AG09319 (cell line): Measurements from ENCODE around the gene NIN.

Source experiments
- DNase-seq: peaks from one replicate; pipeline ENCODE4 v3.0.0-alpha.2; 2010; ENCODE audit warnings: low read depth; ENCODE audit errors: extremely low read depth
- CTCF ChIP-seq: IDR thresholded peaks from 2 replicates; pipeline ENCODE4 v1.5.1; 2011; ENCODE audit warnings: low read depth, mild to moderate bottlenecking, inconsistent platforms, low read length, moderate library complexity

NIN gene

GRCh38 chr14:50770586-50770985 is 60.4 kb downstream of the NIN start:
- no peak for TF ChIP-seq CTCF
- DNase-seq, result no peak

GRCh38 chr14:50769863-50770500 is 61.0 kb downstream of the NIN start:
- TF ChIP-seq CTCF, result no peak
- DNase-seq, result no peak

- no peak for DNase-seq
- TF ChIP-seq CTCF, result no peak
These were observed 62.3 kb downstream of the NIN start for GRCh38 chr14:50768680-50769079.

- TF ChIP-seq CTCF, result no peak
- no peak for DNase-seq
These were observed 64.5 kb downstream of the NIN start for GRCh38 chr14:50766338-50766886.

GRCh38 chr14:50763382-50764007 is 67.5 kb downstream of the NIN start:
- DNase-seq, result peak; percentile 85
- no peak for TF ChIP-seq CTCF

- DNase-seq, result no peak
- no peak for TF ChIP-seq CTCF
These were observed 68.0 kb downstream of the NIN start for GRCh38 chr14:50762931-50763300.
